AG04449 (cell line): Measurements from ENCODE around the gene CACNA1G.
A peak's percentile ranks its signal among the peaks of the same experiment; 100 is the strongest.

Experiments used
- CTCF ChIA-PET: fragments of 350-600 bp; formaldehyde crosslinking; extraction: SDS; loops from one replicate; lab custom pipeline; 2021; ENCODE audit warnings: antibody characterized with exemption; lab: Yijun Ruan, JAX
- POLR2A ChIA-PET: fragments of 400-600, 350-600 bp; formaldehyde crosslinking; extraction: SDS; loops from one replicate; lab custom pipeline; 2020; ENCODE audit warnings: antibody characterized with exemption, inconsistent platforms; lab: Yijun Ruan, JAX
- DNase-seq: peaks from one replicate; pipeline ENCODE4 v3.0.0-alpha.2; 2010; ENCODE audit warnings: low read depth, low spot score
- H3K4me3 ChIP-seq: 2 replicates; pipeline ENCODE4 v1.5.1; 2011; ENCODE audit warnings: low read depth, mild to moderate bottlenecking, control low read depth, low read length
- CTCF ChIP-seq: IDR thresholded peaks from one replicate; pipeline ENCODE4 v1.5.1; 2011; ENCODE audit warnings: mild to moderate bottlenecking, moderate library complexity, low read length, control low read depth, inconsistent platforms; ENCODE audit not compliant: insufficient read depth; ENCODE audit errors: missing control alignments

Gene CACNA1G

GRCh38 chr17:50590946-50591737, 30.6 kb downstream of the CACNA1G start:
- CTCF ChIA-PET = interaction anchor here (3.1 kb wide), 1 partner anchor 41 kb away, joined by 12 read pairs; no protein-coding TSS in a partner anchor
- DNase-seq = no peak
- POLR2A ChIA-PET = no interaction called here
- no peak for TF ChIP-seq CTCF
- no peak overlapping the region for H3K4me3 ChIP-seq

- DNase-seq = no peak
- ChIA-PET POLR2A (no interaction called here), CTCF (interaction anchor here (1.3 kb wide), 2 partner anchors 33 to 43 kb away, joined by 4 read pairs; no protein-coding TSS in a partner anchor)
- H3K4me3 ChIP-seq = no peak overlapping the region
- no peak for TF ChIP-seq CTCF
Measured at GRCh38 chr17:50593321-50593720, 32.8 kb downstream of the CACNA1G start.

- POLR2A ChIA-PET = no interaction called here
- TF ChIP-seq CTCF = no peak
- H3K4me3 ChIP-seq = no peak overlapping the region
- CTCF ChIA-PET = interaction anchor here (1.2 to 1.3 kb wide), 2 partner anchors 10 to 44 kb away, joined by 3 to 4 read pairs; no protein-coding TSS in a partner anchor
- no peak for DNase-seq
Measured at GRCh38 chr17:50594128-50594823, 33.8 kb downstream of the CACNA1G start.

- TF ChIP-seq CTCF = no peak
- POLR2A ChIA-PET = no interaction called here
- DNase-seq = no peak
- H3K4me3 ChIP-seq = no peak overlapping the region
- CTCF ChIA-PET = interaction anchor here (1.2 kb wide), 1 partner anchor 9 kb away, joined by 3 read pairs; no protein-coding TSS in a partner anchor
Measured at GRCh38 chr17:50594892-50595291, 34.4 kb downstream of the CACNA1G start.

- CTCF ChIA-PET = no interaction called here
- POLR2A ChIA-PET = no interaction called here
- H3K4me3 ChIP-seq = no peak overlapping the region
- peak; percentile 27 for TF ChIP-seq CTCF
- no peak for DNase-seq
Measured at GRCh38 chr17:50596191-50597037, 35.9 kb downstream of the CACNA1G start.
